HG02970 (cell line): ENCODE data around the gene C9orf78.
"Not testable (repeated sequence)": the region's sequence is repeated elsewhere in the genome, so short reads cannot be mapped to it uniquely, and the experiment has no call there.

Source experiments
- ATAC-seq: cut with Tn5 transposase; IDR thresholded peaks from one replicate; pipeline ENCODE4 v1.9.1; 2021; ENCODE audit warnings: mild to moderate bottlenecking, moderate library complexity, moderate number of reproducible peaks; ENCODE audit not compliant: unreplicated experiment, low FRiP score

Gene C9orf78

DNA sequence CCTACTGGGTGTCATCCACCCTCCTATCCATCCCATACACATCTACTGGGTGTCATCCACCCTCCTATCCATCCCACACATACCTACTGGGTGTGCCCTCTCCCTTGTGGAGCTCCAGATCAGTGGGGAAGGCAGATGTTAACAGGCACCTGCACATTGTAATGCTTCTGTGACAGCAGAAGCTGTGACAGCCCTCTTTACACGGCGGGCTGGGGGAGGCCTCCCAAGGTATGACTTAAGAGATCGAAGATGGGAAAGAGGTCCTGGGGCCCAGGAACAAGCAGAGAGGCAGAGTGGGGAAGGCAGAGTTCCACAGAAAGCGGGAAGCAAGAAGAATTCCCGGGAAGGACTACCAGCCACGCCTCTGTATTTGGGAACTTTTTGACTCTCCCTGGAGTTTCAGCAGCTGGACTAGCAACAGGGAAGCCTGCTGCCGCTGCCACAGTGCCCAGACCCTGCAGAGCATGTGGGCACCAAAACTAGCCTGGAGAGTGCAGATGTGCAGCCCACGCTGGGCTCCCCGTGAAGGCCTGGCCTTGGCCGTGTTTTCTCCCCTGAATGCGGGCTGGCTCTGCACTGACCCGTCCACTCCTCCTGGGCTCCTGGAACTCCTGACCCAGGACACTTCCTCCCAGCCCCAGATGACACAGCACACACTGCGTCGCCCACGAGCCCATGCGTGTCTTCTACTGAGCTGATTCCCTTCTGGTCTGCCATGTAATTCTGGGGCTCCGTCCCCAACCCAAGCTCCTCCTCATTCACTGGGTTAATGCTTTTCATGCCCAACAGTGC, 20.4 kb downstream of the C9orf78 start:
- no peak for ATAC-seq

DNA sequence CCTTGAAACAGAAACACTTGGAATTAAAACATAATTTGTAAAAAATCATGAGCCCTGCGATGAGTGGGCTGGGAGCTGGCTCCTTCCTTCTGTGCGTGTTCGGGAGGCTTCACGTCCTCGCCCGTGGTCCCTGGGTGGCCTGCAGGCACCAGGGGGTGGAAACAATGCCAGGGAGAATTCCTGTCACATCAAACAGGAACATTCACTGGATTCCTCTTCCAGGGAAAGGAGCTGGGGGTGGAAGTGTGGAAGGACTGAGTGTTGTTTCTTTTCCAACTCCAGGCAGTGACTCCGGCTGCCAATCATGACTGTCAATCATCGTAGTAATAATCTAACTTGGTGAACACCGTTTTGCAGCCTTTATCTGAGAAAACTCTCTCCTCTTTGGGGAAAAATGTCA, 21.4 kb downstream of the C9orf78 start:
- ATAC-seq, result no peak

DNA sequence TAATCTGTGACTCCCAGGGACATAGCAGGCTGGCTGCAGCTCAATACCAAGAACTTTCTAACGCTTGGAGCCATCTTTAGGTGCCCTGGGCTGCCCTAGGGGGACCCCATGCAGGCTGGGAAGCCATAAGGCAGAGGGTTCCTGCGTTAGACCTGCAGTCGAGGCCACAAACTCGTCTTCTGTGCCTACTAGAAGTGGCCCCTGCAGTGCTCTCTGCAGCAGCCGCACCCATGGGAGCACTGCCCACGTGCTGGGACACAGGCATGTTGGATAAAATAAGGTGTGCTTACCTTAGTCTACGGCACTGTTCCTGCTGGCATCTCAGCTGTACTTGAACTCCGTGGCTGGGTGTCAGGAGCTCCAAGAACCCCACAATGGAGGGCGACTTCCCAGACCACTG, 22.7 kb downstream of the C9orf78 start:
- ATAC-seq, result no peak

DNA sequence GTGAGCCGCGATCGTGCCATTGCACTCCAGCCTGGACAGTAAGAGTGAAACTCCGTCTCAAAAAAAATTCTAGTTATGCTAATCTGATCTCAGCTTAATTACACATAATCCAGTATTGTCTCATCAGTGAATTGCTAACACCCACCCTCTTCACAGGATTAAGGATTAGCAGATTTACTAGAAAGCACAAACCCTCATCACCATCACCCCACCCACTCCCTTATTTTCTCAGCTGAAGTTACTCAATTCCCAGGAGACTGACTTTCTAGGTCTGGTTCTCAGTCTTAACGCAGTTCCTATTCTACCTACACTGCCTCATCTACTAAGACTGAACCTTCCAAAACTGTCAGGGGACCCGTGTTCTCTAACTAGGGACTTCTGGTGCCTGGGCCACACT, 23.1 kb downstream of the C9orf78 start:
- ATAC-seq, result no peak

DNA sequence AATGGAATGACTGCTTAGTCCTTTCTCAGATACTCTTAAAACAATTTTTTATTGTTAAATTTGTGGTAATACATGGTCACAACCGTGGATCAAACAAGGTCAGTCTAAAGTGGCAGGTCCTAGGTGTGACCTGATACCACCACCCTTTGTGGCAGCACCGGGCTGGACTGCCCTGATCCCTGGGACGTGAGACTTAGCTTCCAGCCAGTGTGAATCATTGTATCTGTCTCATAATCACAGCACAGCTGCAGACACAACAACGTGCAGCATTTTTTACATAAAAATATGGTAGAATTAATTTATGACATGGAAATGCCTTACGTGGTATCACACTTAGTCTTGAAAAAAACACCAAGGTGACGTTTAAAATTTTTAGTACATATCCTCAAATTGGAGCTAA, 24.3 kb downstream of the C9orf78 start:
- ATAC-seq, result no peak

DNA sequence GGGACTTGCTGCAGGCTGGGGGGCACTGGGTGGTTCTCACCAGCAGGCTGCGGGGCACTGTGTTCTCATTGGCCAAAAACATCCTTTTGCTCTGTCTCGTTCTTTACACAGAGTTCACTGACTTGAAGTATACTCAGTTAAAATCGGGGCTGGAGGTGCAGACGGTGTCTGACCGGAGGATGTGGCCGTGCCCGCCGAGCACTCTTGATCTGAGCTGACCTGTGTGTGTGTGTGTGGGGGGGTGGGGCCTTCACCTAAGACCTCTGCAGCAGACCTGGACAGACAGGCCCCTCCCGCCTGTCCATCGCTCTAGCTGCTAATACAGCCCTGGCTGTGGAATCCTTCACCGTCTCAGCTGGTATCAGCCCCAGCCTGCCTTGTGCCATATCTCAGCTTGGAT, 25.0 kb downstream of the C9orf78 start:
- no peak for ATAC-seq

DNA sequence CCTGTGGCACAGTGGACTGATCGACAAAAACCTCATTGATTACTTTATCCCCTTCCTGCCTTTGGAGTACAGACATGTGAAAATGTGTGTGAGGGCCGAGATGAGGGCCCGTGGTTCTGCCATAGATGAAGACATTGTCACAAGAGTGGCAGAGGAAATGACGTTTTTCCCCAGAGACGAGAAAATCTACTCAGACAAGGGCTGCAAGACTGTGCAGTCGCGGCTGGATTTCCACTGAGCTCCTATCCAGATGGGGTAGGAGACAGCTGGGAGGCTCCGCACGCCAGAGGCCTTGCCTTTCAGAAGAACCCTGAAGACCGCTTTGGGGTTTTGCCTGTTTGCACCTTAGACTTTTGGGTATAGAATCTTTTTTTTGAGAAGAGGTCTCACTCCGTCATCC, 25.7 kb downstream of the C9orf78 start:
- ATAC-seq, result no peak

DNA sequence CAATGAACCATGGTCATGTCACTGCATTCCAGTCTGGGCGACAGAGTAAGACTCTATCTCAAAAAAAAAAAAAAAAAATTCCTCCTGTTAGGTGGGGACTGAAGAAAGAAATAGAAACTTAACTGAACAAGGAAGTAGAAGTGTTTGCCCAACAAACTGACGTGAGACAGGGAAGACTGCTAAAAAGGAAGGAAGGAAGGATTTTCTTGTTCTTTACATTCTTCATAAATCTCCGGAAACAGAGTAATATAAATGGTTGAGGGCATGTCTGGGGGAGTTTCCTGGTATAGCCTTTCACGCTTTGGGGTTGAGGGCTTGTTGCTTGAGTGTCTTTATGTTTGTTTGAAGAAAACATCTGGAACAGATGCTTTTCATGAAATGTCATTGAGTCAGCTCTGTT, 29.0 kb downstream of the C9orf78 start:
- ATAC-seq, result no peak

DNA sequence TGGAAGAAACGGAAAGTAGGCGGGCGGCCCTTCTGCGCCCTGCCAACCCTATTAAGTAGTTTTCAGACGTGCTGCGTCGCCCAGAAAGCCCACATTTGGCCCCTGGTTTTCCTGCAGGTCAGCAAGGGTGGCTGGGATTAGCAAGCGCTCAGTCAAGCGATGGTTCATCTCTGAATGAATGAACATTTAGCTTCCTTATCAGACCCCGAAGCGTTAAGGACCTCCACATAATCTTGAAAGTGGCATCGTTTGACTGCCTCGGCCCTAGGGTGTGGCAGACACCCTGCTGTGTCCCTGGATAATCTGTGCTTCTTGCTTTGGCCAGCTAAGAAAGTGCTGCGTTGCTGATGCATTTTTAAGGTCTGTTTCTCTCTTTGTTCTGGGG, 31.4 kb downstream of the C9orf78 start:
- ATAC-seq, result no peak

DNA sequence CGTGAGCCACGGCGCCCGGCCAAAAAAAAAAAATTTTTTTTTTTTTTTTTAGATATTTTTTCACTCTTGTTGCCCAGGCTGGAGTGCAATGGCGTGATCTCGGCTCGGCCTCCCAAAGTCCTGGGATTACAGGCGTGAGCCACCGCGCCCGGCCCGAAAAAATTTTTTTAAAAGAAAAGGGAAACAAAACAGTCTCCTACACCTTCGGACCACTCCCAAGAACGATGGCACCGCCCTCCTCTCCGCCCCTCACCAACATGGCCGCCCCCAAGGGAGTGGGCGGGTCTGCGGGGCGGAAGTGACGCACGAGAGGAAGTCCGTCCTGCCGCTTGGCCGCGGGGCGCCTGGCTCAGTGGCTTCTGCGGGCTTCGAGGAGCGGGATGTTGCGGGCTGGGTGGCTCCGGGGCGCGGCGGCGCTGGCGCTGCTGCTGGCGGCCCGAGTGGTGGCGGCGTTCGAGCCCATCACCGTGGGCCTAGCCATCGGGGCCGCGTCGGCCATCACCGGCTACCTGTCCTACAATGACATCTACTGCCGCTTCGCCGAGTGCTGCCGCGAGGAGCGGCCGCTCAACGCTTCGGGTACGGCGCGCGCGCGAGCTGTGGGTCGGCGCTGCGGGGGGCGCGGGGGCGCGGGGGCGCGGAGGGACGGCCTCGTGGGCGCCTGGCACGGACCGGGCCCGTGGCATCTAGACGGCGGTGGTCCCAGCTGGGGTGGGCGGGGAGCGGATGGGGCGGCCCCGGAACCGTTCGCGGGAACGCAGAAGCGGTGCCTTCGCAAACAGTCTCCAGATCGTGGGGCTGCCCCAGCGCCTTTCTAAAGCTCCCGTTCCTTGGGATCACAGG, 32.0 kb downstream of the C9orf78 start, which contains the start of gene TOR1B:
TOR1B (plus strand) TSS at position 352 of the 843 bp plus-strand sequence; CDS start at position 381, 29 bp downstream.
- peak; percentile 87 for ATAC-seq

DNA sequence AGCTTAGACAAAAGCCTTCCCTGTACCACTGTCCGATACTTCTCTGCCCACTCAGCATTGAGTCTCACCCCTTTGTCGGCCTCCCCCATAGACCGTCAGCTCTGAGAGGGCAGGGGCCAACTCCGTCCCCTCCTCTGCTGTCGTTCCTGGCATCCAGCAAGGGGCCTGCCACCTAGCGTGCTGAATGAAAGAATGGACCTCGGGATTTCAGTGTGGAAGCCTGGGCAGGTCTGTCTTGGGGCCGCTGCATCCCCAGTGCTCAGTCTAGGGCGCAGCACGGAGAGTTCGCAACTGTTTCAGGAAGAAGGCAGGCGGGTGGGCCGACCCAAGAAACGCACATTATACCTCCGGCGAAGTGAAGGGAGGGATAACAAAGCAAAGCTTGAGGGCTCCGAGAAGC, 33.6 kb downstream of the C9orf78 start:
- ATAC-seq, result no peak

DNA sequence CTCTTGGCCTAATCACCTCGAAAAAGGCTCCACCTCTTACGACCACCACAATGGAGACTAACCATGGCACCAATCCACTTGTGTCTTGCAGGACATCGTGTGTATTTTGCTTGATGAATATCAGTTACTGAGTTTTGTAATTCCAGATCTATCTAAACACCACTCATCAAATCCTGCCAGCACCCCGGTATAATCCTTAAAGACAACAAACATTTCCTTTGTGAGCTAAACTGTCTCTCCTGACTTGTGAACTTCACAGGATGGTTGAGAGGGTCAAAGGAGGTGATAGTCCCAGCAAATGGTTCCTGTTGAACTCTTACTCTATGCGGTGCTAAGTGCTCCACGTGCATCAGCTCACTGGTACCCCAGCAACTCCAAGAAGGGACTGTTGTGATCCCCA, 36.1 kb downstream of the C9orf78 start:
- ATAC-seq, result no peak

DNA sequence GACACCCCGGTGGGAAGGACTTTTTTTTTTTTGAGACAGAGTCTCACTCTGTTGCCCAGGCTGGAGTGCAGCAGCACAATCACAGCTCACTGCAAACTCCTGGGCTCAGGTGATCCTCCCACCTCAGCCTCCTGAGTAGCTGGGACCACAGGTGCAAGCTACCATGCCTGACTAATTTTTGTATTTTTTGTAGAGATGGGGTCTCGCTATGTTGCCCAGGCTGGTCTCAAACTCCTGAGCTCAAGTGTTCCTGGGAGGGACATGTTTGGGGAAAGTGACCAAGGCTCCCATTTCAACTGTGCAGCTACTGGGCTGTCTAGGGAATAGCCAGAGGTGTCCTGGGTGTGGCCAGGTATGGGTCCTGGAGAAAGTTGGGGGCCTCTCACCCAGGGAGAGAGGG, 39.0 kb downstream of the C9orf78 start:
- not testable (repeated sequence) for ATAC-seq

DNA sequence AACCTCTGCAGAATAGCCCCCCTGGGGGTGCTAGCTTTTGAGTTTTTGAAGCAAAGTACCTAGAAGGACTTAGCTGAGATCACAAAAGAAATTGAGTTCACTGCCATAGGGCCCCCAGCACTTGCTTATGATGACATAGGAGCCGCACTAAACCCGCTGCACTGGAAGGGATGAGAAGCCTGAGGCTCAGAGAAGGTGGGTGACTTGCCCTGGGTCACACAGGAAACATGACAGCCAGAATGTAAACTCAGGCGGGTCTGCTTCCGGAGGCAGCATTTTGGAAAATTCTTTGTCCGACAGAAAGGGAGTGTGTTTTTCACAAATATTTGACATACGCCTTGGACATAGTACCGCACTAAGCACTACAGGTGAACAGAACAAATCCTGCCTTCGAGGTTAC, 40.5 kb downstream of the C9orf78 start:
- ATAC-seq, result no peak

DNA sequence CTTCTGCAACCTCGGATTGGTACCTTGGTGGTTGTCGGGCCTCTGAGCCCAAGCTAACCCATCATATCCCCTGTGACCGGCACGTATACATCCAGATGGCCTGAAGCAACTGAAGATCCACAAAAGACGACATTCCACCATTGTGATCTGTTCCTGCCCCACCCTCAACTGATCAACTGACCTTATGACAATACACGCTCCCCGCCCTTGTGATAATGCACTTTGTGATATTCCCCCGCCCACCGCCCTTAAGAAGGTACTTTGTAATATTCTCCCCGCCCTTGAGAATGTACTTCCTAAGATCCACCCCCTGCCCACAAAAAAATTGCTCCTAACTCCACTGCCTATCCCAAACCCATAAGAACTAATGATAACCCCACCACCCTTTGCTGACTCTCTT, 48.6 kb downstream of the C9orf78 start:
- ATAC-seq, result no peak

DNA sequence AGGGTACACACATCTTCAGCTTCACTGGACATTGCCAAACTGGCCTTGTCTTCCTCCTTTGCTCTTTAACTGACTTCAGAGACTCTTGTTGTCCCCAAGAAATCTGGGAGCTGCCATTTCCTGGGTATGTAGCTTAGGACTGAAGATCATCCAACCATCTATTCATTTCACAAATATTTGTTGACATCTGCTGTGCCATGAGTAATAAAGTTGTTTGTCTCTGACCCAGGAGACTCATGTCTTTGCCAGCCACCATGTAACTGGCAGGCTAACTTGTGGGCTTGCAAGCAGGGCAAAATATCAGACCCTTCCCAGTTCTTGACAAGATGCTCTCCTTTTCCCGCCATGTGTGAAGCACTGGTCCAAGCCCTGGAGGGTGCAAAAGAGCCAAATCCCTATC, 49.2 kb downstream of the C9orf78 start:
- ATAC-seq, result no peak

DNA sequence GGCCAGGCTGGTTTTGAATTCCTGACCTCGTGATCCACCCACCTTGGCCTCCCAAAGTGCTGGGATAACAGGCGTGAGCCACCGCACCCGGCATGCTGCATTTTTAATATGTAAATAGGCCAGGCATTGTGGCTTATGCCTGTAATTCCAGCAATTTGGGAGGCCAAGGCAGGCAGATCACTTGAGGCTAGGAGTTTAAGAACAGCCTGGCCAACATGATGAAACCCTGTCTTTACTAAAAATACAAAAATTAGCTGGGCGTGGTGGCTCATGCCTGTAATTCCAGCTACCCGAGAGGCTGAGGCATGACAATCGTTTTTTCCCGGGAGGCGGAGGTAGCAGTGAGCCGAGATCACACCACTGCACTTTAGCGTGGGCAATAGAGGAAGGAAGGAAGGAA, 50.1 kb downstream of the C9orf78 start:
- ATAC-seq, result not testable (repeated sequence)

DNA sequence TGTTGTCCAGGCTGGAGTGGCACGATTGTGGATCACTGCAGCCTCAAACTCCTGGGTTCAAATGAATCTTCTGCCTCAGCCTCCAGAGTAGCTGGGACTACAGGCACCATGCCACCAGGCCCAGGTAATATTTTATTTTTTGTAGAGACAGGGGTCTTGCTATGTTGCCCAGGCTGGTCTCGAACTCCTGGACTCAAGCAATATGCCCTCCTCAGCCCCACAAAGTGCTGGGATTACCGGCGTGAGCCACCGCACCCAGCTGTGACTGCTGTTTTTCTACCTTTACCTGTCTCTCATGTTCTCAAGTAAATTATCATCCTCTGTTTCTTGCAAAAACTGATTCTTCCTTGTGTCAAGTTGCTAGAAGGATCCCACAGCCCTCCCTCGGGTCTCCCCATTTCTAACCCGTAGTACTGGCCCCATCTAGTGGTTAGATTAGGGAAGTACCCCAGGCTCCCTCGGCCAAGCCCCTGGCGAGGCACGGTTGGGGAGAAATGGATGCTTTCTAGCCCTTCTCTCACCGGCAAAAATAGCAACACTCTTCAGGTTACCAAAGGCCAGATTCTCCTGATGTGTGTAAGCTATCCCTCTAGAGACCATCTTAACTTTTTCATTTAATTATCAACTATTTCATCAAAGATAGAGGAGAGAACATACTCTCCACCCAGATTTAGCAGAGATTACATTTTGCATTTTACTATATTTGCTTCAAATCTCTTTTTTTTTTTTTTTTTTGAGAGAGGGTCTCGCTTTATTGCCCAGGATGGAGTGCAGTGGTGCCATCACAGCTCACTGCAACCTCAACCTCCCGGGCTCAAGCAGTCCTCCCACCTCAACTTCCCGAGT, 51.3 kb downstream of the C9orf78 start:
- ATAC-seq, result no peak

DNA sequence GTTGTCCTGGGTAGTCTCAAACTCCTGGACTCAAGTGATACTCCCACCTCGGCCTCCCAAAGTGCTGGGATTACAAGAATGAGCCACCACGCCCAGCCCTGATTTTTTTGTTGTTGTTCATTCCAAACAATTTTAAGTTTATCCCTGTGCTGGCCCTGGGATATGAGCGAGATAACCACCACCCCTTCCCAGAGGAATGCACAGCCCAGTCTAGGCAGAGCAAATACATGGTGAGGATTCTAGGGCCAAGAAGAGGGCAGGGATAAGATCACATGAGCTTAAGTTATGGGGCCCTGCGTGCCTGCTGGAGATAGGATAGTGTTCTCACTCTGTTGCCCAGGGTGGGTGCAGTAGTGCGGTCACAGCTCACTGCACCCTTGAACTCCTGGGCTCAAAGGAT, 53.1 kb downstream of the C9orf78 start:
- ATAC-seq, result no peak

DNA sequence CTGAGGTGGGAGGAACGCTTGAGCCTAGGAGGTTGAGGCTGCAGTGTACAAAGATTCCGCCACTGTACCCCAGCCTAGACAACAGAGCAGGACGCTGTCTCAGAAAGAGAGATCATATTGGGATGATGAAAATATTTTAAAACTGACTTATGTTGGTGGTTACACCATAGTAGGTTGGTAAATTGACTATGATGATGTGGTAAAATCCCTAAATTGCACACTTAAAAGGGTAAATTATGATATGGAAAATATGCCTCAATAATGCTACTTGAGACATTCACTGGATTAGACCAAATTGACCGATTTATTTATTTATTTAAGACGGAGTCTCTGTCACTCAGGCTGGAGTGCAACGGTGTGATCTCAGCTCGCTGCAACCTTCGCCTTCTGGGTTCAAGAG, 53.9 kb downstream of the C9orf78 start:
- no peak for ATAC-seq
